DND-41 (cell line): ENCODE measurements around the gene CD300LD.

Experiments
- EZH2 ChIP-seq: IDR thresholded peaks from 3 replicates; pipeline ENCODE4 v1.6.1; 2012; ENCODE audit warnings: borderline replicate concordance, low read depth, mild to moderate bottlenecking, moderate library complexity, low read length, inconsistent platforms; ENCODE audit not compliant: severe bottlenecking
- TF ChIP-seq, protein P1 (sequence below): IDR thresholded peaks from 2 replicates; pipeline ENCODE4 v1.5.1; 2012; ENCODE audit warnings: borderline replicate concordance, low read length, moderate library complexity, mild to moderate bottlenecking; ENCODE audit not compliant: poor library complexity, severe bottlenecking; ENCODE audit errors: extremely low read depth

DNA sequence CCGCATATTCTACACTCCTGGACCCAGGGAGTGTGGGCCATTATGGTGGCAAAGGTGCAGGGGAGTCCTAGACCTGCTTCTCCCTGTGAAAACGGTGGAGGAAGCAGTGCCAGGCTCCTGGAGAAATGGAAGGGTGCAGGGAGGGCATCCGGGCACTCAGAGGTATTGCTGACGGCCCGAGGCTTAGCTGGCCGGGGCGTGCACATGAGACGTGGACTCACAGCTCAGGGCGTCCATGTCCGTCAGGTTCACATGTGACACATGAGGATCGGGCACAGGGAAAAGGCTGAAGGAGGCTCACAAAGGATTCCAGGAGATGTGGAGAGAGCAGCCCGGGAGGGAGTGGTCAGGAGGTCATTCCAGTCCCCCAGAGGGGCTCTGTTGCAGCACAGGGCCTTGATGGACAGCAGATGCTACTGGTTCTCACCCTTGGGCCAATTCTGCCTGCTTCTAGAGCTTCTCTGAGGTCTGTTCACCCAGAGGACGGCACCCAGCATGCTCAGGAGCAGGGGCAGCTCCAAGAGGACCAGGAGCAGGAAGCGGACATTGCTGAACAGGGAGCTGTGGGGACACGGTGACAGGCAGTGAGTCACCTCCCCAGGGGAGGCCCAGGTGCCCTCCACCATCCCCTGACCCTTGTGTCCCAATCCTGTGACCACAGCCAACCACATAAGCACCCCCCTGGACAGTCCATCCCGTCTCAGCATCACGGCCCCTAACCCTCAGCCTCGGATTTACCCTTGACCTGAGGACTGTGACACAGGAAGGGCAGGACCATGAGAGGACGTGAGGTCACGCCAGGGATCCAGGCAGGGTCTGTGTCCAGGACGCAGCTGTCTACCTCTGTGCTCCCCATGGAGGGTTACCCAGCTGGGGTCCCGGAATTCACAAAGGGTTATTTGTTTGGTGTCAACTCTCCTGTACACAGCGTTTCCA is 50.6 kb downstream of the CD300LD start:
- TF ChIP-seq EZH2, result no peak
- TF ChIP-seq, protein P1, sequence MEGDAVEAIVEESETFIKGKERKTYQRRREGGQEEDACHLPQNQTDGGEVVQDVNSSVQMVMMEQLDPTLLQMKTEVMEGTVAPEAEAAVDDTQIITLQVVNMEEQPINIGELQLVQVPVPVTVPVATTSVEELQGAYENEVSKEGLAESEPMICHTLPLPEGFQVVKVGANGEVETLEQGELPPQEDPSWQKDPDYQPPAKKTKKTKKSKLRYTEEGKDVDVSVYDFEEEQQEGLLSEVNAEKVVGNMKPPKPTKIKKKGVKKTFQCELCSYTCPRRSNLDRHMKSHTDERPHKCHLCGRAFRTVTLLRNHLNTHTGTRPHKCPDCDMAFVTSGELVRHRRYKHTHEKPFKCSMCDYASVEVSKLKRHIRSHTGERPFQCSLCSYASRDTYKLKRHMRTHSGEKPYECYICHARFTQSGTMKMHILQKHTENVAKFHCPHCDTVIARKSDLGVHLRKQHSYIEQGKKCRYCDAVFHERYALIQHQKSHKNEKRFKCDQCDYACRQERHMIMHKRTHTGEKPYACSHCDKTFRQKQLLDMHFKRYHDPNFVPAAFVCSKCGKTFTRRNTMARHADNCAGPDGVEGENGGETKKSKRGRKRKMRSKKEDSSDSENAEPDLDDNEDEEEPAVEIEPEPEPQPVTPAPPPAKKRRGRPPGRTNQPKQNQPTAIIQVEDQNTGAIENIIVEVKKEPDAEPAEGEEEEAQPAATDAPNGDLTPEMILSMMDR, result no peak
